K562 (cell line): ENCODE measurements around the gene UCHL5. TPM values are rescaled to one million over a fixed set of nuclear protein-coding genes. Genes with fewer than 3 reads are reported as not detected.

Experiments used
- ARID2 ChIP-seq: fragments of 450-650 bp; IDR thresholded peaks from 2 replicates; pipeline ENCODE4 v1.6.1; 2017; ENCODE audit warnings: antibody characterized with exemption, mild to moderate bottlenecking
- ASH1L ChIP-seq: fragments of 450-650 bp; IDR thresholded peaks from 2 replicates; pipeline ENCODE4 v1.6.1; 2018; ENCODE audit warnings: borderline replicate concordance, mild to moderate bottlenecking, low read depth; ENCODE audit not compliant: partially characterized antibody
- BCOR ChIP-seq: fragments of 450-650 bp; IDR thresholded peaks from 2 replicates; pipeline ENCODE4 v1.6.1; 2016
- CCAR2 ChIP-seq: fragments of 200-400 bp; formaldehyde crosslinking; IDR thresholded peaks from 2 replicates; pipeline ENCODE4 v1.6.1; 2017; ENCODE audit warnings: mild to moderate bottlenecking, low read depth, low read length
- CHD2 ChIP-seq: IDR thresholded peaks from 2 replicates; pipeline ENCODE4 v1.6.1; 2011; ENCODE audit warnings: low read depth, low read length
- EHMT2 ChIP-seq: fragments of 450-650 bp; IDR thresholded peaks from 2 replicates; pipeline ENCODE4 v1.6.1; 2018; ENCODE audit warnings: antibody characterized with exemption
- MYBL2 ChIP-seq, 2 experiments: fragments of 450-650 bp in 1 of 2; sonication (generic) in 1 of 2; formaldehyde crosslinking in 1 of 2; IDR thresholded peaks; 2 replicates each; pipeline versions ENCODE4 v1.6.1 to v1.8.1; 2017 to 2022; ENCODE audit warnings: borderline replicate concordance in 1 of 2, inconsistent platforms in 1 of 2, low read depth in 1 of 2, mild to moderate bottlenecking in 1 of 2, missing genetic modification reagents in 1 of 2, moderate library complexity in 1 of 2
- NR3C1 ChIP-seq: sonication (generic); formaldehyde crosslinking; IDR thresholded peaks from 2 replicates; pipeline ENCODE4 v1.8.1; 2022; ENCODE audit warnings: missing genetic modification reagents
- SMC3 ChIP-seq: conservative IDR thresholded peaks from 2 replicates; pipeline ENCODE4 v1.6.1; 2011; ENCODE audit warnings: low read depth, low read length, improper control_type of control experiment; ENCODE audit not compliant: insufficient read depth
- TAL1 ChIP-seq: fragments of 450-650 bp; IDR thresholded peaks from 2 replicates; pipeline ENCODE4 v1.6.1; 2016; ENCODE audit warnings: mild to moderate bottlenecking
- TRIM24 ChIP-seq, 2 experiments: fragments of 450-650 bp; IDR thresholded peaks; 2 replicates each; pipeline ENCODE4 v1.6.1; 2016
- ZNF184 ChIP-seq: sonication (generic); formaldehyde crosslinking; IDR thresholded peaks from 2 replicates; pipeline ENCODE4 v1.5.0; 2020; ENCODE audit warnings: missing genetic modification reagents
- ZNF717 ChIP-seq: fragments of 250-450 bp; sonication (Bioruptor Pico); IDR thresholded peaks from 2 replicates; pipeline ENCODE4 v1.5.0; 2021
- polyA plus RNA-seq, 8 experiments: library from polyadenylated mRNA; depleted of rRNA in 4 of 8; stranded (reverse) in 5 of 8; unstranded in 3 of 8; fragments of >200 nt; fragmentation: Nextera tagmentation in 2 of 8; fragmentation: Illumina TruSeq in 1 of 8; extraction: Ambion mirVana in 2 of 8; extraction: Trizol in 1 of 8; gene quantifications; 2 replicates each; pipeline versions ENCODE4 v1.2.1 to v1.2.3, GENCODE V29; 2011 to 2014; ENCODE audit warnings: inconsistent platforms in 1 of 8, missing spikeins in 1 of 8
- total RNA-seq, 7 experiments: library from RNA; depleted of rRNA in 6 of 7; stranded (reverse); fragments of >200 nt in 6 of 7; fragmentation: Illumina TruSeq in 2 of 7; extraction: Trizol in 2 of 7; gene quantifications; 2 replicates each; pipeline versions ENCODE4 v1.2.1 to v1.2.3, GENCODE V29; 2011 to 2021; ENCODE audit warnings: low replicate concordance in 1 of 7
- TF ChIP-seq, protein P1 (sequence below): sonication (generic); formaldehyde crosslinking; IDR thresholded peaks from 2 replicates; pipeline ENCODE4 v1.8.1; 2023; ENCODE audit warnings: mild to moderate bottlenecking, missing genetic modification reagents, moderate library complexity
- TF ChIP-seq, protein P2 (sequence below): sonication (generic); formaldehyde crosslinking; IDR thresholded peaks from 2 replicates; pipeline ENCODE4 v1.8.1; 2023; ENCODE audit warnings: mild to moderate bottlenecking, missing genetic modification reagents
- TF ChIP-seq, protein P3 (sequence below): fragments of 250-450 bp; sonication (Bioruptor Pico); IDR thresholded peaks from 2 replicates; pipeline ENCODE4 v1.4.0; 2020; ENCODE audit warnings: mild to moderate bottlenecking, moderate library complexity
- TF ChIP-seq, protein P4 (sequence below): sonication (generic); formaldehyde crosslinking; IDR thresholded peaks from 2 replicates; pipeline ENCODE4 v1.8.0; 2022; ENCODE audit warnings: missing genetic modification reagents, mild to moderate bottlenecking, moderate library complexity, borderline replicate concordance
- TF ChIP-seq, protein P5 (sequence below): fragments of 250-450 bp; sonication (Bioruptor Pico); IDR thresholded peaks from 2 replicates; pipeline ENCODE4 v1.8.0; 2021; ENCODE audit warnings: borderline replicate concordance, mild to moderate bottlenecking, moderate library complexity; ENCODE audit not compliant: poor library complexity, severe bottlenecking

UCHL5 gene
- total and polyA plus RNA-seq, 9 of the 15 experiments (the other 6 are each of a cell fraction or from before 2014, with no cell fraction given), result 61.0 to 206 (median 122) TPM

DNA sequence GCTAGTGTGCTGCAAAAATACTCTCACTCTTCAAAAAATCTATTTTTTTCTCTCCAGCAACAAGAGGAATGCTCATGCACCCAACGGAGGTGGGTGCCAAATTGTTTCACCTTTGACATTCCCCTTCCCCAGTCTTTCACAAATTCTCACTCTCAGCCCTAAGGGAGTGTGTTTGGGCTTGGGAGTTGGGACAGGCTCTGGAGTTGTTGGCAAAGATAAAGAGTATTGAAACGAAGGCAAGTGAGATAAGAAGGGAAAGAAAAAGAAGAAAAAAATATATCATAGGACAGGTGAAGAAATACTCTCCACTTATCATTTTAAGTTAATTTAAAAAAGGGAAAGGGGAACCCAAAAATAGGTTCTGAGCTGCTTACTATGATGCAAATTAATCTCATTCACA is 82.6 kb downstream of the UCHL5 start (continued):
- TF ChIP-seq NR3C1 (CRISPR knock-in tag), result no peak
- no peak for TF ChIP-seq ZNF184 (CRISPR knock-in tag)
- TF ChIP-seq BCOR, result no peak
- TF ChIP-seq TAL1, result peak; percentile 62
- TF ChIP-seq TRIM24 (IDR thresholded peaks at IDR 0.05), result peak in 1 of 2 experiments; percentile 10; a peak in 1 of 4 replicates
- TF ChIP-seq, protein P1, sequence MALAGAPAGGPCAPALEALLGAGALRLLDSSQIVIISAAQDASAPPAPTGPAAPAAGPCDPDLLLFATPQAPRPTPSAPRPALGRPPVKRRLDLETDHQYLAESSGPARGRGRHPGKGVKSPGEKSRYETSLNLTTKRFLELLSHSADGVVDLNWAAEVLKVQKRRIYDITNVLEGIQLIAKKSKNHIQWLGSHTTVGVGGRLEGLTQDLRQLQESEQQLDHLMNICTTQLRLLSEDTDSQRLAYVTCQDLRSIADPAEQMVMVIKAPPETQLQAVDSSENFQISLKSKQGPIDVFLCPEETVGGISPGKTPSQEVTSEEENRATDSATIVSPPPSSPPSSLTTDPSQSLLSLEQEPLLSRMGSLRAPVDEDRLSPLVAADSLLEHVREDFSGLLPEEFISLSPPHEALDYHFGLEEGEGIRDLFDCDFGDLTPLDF, result no peak
- TF ChIP-seq ARID2, result no peak
- no peak for TF ChIP-seq CCAR2
- no peak for TF ChIP-seq CHD2
- TF ChIP-seq EHMT2, result no peak
- TF ChIP-seq, protein P2, sequence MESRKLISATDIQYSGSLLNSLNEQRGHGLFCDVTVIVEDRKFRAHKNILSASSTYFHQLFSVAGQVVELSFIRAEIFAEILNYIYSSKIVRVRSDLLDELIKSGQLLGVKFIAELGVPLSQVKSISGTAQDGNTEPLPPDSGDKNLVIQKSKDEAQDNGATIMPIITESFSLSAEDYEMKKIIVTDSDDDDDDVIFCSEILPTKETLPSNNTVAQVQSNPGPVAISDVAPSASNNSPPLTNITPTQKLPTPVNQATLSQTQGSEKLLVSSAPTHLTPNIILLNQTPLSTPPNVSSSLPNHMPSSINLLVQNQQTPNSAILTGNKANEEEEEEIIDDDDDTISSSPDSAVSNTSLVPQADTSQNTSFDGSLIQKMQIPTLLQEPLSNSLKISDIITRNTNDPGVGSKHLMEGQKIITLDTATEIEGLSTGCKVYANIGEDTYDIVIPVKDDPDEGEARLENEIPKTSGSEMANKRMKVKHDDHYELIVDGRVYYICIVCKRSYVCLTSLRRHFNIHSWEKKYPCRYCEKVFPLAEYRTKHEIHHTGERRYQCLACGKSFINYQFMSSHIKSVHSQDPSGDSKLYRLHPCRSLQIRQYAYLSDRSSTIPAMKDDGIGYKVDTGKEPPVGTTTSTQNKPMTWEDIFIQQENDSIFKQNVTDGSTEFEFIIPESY (CRISPR knock-in tag), result no peak
- TF ChIP-seq, protein P3, sequence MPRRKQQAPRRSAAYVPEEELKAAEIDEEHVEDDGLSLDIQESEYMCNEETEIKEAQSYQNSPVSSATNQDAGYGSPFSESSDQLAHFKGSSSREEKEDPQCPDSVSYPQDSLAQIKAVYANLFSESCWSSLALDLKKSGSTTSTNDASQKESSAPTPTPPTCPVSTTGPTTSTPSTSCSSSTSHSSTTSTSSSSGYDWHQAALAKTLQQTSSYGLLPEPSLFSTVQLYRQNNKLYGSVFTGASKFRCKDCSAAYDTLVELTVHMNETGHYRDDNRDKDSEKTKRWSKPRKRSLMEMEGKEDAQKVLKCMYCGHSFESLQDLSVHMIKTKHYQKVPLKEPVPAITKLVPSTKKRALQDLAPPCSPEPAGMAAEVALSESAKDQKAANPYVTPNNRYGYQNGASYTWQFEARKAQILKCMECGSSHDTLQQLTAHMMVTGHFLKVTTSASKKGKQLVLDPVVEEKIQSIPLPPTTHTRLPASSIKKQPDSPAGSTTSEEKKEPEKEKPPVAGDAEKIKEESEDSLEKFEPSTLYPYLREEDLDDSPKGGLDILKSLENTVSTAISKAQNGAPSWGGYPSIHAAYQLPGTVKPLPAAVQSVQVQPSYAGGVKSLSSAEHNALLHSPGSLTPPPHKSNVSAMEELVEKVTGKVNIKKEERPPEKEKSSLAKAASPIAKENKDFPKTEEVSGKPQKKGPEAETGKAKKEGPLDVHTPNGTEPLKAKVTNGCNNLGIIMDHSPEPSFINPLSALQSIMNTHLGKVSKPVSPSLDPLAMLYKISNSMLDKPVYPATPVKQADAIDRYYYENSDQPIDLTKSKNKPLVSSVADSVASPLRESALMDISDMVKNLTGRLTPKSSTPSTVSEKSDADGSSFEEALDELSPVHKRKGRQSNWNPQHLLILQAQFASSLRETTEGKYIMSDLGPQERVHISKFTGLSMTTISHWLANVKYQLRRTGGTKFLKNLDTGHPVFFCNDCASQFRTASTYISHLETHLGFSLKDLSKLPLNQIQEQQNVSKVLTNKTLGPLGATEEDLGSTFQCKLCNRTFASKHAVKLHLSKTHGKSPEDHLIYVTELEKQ (CRISPR knock-in tag), result no peak
- TF ChIP-seq ASH1L, result no peak
- no peak for TF ChIP-seq MYBL2 (IDR thresholded peaks at IDR 0.05; ENCODE audit: low read depth)
- no peak for TF ChIP-seq MYBL2 (CRISPR knock-in tag; IDR thresholded peaks at IDR 0.05; ENCODE audit: borderline replicate concordance)
- no peak for TF ChIP-seq ZNF717
- TF ChIP-seq SMC3, result no peak
- TF ChIP-seq, protein P4, sequence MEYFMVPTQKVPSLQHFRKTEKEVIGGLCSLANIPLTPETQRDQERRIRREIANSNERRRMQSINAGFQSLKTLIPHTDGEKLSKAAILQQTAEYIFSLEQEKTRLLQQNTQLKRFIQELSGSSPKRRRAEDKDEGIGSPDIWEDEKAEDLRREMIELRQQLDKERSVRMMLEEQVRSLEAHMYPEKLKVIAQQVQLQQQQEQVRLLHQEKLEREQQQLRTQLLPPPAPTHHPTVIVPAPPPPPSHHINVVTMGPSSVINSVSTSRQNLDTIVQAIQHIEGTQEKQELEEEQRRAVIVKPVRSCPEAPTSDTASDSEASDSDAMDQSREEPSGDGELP (CRISPR knock-in tag), result no peak
- TF ChIP-seq, protein P5, sequence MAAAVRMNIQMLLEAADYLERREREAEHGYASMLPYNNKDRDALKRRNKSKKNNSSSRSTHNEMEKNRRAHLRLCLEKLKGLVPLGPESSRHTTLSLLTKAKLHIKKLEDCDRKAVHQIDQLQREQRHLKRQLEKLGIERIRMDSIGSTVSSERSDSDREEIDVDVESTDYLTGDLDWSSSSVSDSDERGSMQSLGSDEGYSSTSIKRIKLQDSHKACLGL (CRISPR knock-in tag), result no peak
